UCSD-AML1 (cell line): ENCODE data around the gene NWD2.

Source experiments
- DNase-seq: peaks from one replicate; lab custom pipeline; 2025; ENCODE audit not compliant: unreplicated experiment; lab: John Stamatoyannopoulos, UW

The NWD2 gene

DNA sequence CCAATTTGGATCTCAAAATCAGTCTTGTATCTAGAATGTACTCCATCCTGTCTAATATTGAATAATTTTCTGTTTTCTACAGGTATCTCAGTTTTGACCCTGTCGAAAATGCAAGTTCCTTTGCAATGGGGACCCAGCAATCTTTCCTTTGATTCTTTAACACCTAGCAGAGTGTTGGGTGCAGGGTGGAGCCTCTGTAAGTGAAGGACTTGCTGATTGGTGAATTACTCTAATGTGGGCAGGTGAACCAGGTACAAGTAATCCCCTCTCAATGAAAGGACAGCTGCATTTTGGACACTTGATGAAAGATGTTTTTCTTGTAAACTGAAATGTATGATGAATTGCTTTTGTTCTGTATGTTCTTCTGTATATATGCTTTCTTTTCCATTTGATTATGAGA is 54.9 kb downstream of the NWD2 start:
- no peak for DNase-seq

DNA sequence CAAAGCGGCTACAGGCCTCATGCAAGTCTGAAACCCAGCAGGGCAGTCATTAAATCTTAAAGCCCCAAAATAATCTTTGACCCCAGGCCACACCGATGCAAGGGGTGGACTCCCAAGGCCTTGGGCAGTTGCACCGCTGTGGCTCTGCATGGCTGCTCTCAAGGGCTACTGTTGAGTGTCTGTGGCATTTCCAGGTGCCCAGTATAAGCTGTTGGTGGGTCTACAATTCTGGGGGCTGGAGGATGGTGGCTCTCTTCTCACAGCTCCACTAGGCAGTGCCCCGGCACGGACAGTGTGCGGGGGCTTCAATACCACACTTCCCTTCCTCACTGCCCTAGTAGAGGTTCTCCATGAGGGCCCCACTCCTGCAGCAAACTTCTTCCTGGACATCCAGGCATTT is 60.1 kb downstream of the NWD2 start:
- DNase-seq = no peak

DNA sequence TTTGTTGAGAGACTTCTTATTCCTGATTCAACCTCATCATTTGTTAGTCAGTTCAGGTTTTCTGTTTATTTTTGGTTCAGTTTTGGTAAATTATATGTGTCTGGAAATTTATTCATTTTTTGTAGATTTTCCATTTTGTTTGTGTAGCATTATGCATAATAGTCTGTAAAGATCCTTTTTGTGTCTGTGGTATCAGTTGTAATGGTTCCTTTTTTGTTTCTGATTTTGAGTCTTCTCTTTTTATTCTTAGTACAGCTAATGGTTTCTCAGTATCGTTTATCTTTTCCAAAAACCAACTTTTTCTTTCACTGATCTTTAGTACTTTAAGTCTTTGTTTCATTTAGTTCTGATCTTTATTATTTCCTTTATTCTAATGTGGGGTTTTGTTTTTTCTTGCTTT is 61.4 kb downstream of the NWD2 start:
- DNase-seq = no peak

DNA sequence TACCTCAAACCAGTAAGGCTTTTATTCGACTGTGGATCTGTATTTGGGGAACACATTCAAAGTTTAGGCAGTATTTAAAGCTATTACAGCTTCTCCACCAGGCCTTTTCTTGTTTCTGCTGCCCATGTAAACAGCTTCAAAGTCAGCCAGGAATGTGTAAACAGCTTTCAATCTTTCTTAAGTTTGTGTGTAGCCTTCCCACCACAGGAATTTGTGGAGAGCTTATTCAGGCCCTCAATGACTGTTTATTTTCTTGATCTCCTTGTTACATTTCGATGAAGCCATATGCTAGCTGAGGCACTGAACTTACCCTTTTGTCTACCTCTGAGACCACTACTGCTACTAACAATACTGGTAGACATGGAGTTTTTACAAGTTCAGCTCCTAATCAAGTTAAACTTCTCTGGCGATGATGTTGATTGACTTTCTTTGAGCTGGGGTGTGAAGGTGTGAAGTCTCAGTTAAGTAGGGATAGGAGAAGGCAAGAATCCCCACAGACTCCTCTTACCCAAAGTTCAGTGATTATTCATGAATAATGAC is 72.6 kb downstream of the NWD2 start:
- DNase-seq = no peak

DNA sequence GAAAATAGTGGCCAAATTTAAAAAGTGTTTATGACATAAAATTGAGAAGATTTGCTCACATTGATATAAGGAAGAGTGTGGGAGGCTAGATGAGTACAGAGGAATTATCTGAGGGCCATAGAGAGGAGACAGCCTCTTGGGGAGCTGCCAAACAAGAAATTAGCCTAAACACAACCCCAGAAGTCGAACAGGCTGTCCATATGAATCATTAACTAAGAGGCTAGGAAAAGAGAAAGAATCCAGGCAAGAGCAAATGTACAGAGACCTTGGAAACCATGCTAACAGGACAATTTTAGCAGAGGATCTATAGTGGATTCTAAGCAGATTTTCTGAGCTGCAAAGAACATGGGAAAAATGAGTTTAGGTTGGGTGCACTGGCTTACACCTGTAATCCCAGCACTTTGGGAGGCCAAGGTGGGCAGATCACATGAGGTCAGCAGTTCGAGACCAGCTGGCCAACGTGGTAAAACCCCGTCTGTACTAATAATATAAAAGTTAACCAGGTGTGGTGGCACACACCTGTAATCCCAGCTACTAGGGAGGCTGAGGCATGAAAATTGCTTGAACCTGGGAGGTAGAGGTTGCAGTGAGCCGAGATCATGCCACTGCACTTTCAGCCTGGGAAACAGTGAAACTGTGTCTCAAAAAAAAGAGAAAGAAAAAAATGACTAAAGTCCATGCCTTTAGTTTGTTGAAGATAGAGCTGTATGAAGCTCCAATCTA is 76.1 kb downstream of the NWD2 start:
- no peak for DNase-seq

DNA sequence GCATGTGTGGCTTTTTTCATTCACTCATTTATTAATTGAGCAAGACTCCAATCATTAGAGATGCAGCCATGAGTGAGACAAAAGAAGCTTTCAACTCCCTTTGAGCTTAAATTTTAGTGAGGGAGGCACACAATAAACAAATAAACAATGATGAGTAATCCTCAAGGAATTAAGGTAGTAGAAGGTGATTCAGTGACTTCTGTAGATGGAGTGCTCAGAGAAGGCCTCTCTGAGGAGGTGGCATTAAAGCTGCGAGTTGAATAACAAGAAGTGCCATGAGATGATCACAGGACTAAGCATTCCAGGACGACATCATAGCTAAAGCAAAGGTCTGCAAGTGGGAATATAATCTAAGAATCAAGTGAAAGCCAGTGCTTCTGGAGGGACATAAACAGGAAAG is 77.6 kb downstream of the NWD2 start:
- DNase-seq = no peak

- DNase-seq = no peak
Observed at GRCh38 chr4:37324546-37324945, 80.0 kb downstream of the NWD2 start.

GRCh38 chr4:37326852-37327251 is 82.3 kb downstream of the NWD2 start:
- DNase-seq = no peak

GRCh38 chr4:37338972-37339371 is 94.4 kb downstream of the NWD2 start:
- DNase-seq = no peak

DNA sequence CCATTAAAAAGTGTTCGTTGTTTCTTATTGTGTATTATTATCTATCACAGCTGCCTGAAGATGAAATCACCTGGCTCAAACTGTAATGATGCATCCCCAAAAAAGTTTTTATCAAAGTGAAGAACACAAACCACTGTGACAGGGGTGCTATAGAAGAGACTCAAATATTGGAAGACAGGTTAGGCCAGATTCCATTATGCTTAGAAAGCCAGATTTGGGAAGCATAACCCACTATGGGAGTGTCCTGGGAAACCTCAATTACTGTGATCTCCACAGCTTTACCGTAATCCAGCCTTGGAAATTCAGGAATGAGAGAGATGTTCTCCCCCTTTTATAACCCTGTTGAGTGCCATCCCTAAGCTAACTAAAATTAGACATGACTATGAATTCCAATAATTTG is 114.2 kb downstream of the NWD2 start:
- no peak for DNase-seq

- DNase-seq = no peak
Observed at GRCh38 chr4:37359261-37359660, 114.7 kb downstream of the NWD2 start.

DNA sequence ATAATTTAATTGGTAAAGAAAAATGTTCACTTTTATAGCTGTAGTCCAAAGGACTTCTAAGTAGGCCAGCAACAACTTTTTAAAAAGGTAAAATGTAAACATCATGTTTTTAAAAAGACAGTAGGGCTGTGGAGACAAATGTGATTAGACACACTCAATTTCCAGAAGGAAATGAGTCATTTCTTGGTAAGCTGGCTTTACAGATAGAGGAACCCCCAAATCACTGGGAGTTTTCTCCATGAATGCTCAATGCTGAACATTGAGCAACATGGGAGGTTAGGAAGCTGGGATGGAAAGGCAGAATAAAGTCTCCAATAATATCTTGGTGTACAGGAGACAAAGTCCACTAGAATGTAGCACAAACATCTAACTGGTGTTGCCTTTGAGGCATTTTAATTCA is 121.3 kb downstream of the NWD2 start:
- no peak for DNase-seq

GRCh38 chr4:37367901-37368300 is 123.4 kb downstream of the NWD2 start:
- no peak for DNase-seq

GRCh38 chr4:37370052-37370451 is 125.5 kb downstream of the NWD2 start:
- DNase-seq = no peak

- no peak for DNase-seq
Observed at GRCh38 chr4:37381040-37381668, 136.6 kb downstream of the NWD2 start.

DNA sequence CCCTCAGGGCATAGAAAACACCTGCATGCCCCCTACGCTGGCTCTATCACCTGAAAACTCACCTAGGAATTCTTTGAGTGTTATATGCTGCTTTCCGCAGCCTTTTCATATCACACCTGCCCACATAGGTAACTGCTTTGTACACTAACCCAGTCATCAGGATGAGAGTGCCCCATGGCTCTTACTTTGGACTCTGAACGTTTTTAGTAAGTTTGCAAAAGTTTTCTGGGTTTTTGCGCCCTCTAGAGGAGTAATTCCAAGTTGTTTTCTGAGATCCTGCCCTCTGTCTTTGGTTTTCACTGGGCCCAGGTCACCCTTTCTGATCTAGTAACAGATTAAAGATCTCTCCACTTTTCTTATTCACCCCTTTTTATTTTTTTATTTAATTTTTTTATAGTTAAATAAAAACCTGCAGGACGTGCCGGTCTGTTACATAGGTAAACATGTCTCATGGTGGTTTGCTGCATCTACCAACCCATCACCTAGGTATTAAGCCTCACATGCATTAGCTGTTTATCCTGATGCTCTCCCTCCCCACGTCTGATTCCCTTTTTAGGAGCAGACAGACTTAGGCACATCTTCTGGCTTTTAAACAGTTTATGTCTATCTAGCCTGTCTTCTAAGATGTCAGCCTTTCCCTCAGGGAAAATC is 139.2 kb downstream of the NWD2 start:
- DNase-seq = no peak

DNA sequence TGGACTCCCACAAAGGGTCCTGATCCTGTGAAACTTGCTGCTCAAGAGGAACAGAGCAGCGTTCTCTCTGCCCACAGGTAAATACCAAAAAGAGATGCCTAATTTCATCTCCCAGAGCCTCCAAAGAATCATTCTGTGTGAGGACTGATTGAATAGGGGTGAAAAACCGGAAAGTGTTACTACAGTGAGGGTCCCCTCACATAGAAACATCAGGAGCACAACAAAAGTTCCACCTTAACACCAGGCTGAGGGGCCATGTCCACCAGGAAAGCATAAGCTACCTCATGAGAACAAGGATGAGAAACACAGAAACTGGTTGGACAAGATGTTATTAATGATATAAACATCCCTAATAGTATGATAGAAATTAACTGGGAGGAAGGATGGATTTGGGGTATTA is 140.9 kb downstream of the NWD2 start:
- DNase-seq = no peak

GRCh38 chr4:37388681-37389365 is 144.3 kb downstream of the NWD2 start:
- DNase-seq = no peak

GRCh38 chr4:37389366-37389765 is 144.8 kb downstream of the NWD2 start:
- no peak for DNase-seq

DNA sequence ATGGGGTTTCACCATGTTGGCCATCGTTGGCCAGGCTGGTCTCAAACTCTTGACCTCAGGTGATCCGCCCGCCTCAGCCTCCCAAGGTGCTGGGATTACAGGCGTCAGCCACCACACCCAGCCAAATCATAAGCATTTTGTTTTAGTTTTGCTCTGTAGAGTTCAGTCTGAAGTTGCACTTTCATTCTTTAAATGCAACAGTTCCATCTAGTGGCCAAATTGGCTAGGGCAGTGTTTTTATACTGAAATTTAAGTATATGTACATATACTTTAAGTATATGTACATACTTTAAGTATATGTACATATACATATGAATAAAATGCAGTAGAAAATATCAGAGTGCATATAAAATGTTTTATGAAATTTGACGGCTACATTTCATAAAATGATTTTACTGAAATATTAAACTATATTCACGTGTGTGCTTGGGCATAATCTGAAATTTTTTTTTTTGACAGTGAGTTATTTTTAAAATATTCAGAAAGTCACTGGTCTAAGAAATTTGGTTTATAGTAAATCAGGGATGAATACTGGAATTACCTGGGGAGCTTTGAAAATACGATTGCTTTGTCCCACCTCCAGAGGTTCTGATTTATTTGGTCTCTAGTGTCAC is 145.5 kb downstream of the NWD2 start:
- no peak for DNase-seq
